Cardiac muscle cell (in vitro differentiated cells and primary cell): ENCODE data around the gene BRD7. TPM values are rescaled to one million over a fixed set of nuclear protein-coding genes. Genes with fewer than 3 reads are reported as not detected.

Experiments used
- DNase-seq, 2 donors: peaks; one replicate each; pipeline versions ENCODE4 v3.0.0 to v3.0.0-alpha.2; 2010 to 2017; ENCODE audit warnings: low read depth in 1 of 2, low spot score in 1 of 2
- H3K27ac ChIP-seq: fragments of 200-600 bp; sonication (generic); 2 replicates; pipeline ENCODE4 v1.5.1; 2016
- H3K27me3 ChIP-seq: fragments of 200-600 bp; sonication (generic); 2 replicates; pipeline ENCODE4 v1.6.0; 2016; ENCODE audit warnings: control low read depth
- H3K36me3 ChIP-seq: fragments of 200-600 bp; sonication (generic); 2 replicates; pipeline ENCODE4 v1.5.1; 2016; ENCODE audit warnings: control low read depth
- H3K4me1 ChIP-seq: fragments of 200-600 bp; sonication (generic); 2 replicates; pipeline ENCODE4 v1.8.1; 2017; ENCODE audit warnings: low read depth, mild to moderate bottlenecking, mixed run types
- H3K4me3 ChIP-seq: fragments of 200-600 bp; sonication (generic); 2 replicates; pipeline ENCODE4 v1.5.1; 2016; ENCODE audit warnings: mild to moderate bottlenecking
- H3K9me3 ChIP-seq: fragments of 200-600 bp; sonication (generic); 2 replicates; pipeline ENCODE4 v1.5.1; 2017; ENCODE audit warnings: low read depth, mild to moderate bottlenecking, control low read depth
- CTCF ChIP-seq: IDR thresholded peaks from 2 replicates; pipeline ENCODE4 v1.5.1; 2012; ENCODE audit warnings: low read depth, mild to moderate bottlenecking, low read length
- polyA plus RNA-seq: library from polyadenylated mRNA; unstranded; fragments of >200 nt; fragmentation: Nextera tagmentation; extraction: Ambion mirVana; gene quantifications from 2 replicates; pipeline ENCODE4 v1.2.1, GENCODE V29; 2016
- total RNA-seq: library from RNA; depleted of rRNA; stranded (reverse); fragments of >200 nt; gene quantifications from 2 replicates; pipeline ENCODE4 v1.2.3, GENCODE V29; 2016

The BRD7 gene
- total and polyA plus RNA-seq, 2 experiments from 2014 or later, result 80.1 to 89.2 TPM

- Histone ChIP-seq H3K9me3 (no peaks in the 10 kb centered on the region), H3K4me1 (no peaks in the 10 kb centered on the region)
These were observed 25.3 kb upstream of the BRD7 start for GRCh38 chr16:50393858-50394802.

GRCh38 chr16:50393416-50393815, 24.6 kb upstream of the BRD7 start:
- no peak for DNase-seq
- Histone ChIP-seq H3K4me3 (no peak overlapping the region), H3K9me3 (no peaks in the 10 kb centered on the region)

More at GRCh38 chr16:50393858-50394802, 25.3 kb upstream of the BRD7 start:
- no peak overlapping the region for H3K4me3 ChIP-seq
- TF ChIP-seq CTCF, result no peak
- H3K27ac ChIP-seq, result no peak overlapping the region
- DNase-seq, result no peak
- H3K27me3 ChIP-seq, result peaks cover 16% of the 10 kb centered on the region
- no peaks in the 10 kb centered on the region for H3K36me3 ChIP-seq

GRCh38 chr16:50390914-50391716, 22.3 kb upstream of the BRD7 start:
- H3K4me1 ChIP-seq, result no peaks in the 10 kb centered on the region
- H3K36me3 ChIP-seq, result no peaks in the 10 kb centered on the region
- no peak overlapping the region for H3K27ac ChIP-seq
- peak in 1 of 2 donors; percentile 27 for DNase-seq
- no peak for TF ChIP-seq CTCF
- H3K9me3 ChIP-seq, result no peaks in the 10 kb centered on the region
- no peak overlapping the region for H3K4me3 ChIP-seq
- peaks cover 36% of the 10 kb centered on the region for H3K27me3 ChIP-seq

More at GRCh38 chr16:50393416-50393815, 24.6 kb upstream of the BRD7 start:
- peaks cover 21% of the 10 kb centered on the region for H3K27me3 ChIP-seq
- no peak for TF ChIP-seq CTCF
- H3K27ac ChIP-seq, result no peak overlapping the region
- H3K36me3 ChIP-seq, result no peaks in the 10 kb centered on the region
- H3K4me1 ChIP-seq, result no peaks in the 10 kb centered on the region

- Histone ChIP-seq H3K9me3 (no peaks in the 10 kb centered on the region), H3K27me3 (peaks cover 41% of the 10 kb centered on the region), H3K27ac (no peak overlapping the region), H3K4me3 (no peak overlapping the region), H3K36me3 (no peaks in the 10 kb centered on the region), H3K4me1 (no peaks in the 10 kb centered on the region)
- no peak for DNase-seq
- TF ChIP-seq CTCF, result no peak
These were observed 21.6 kb upstream of the BRD7 start for GRCh38 chr16:50390371-50390771.

GRCh38 chr16:50389900-50390299, 21.1 kb upstream of the BRD7 start:
- no peaks in the 10 kb centered on the region for H3K36me3 ChIP-seq
- TF ChIP-seq CTCF, result no peak
- no peaks in the 10 kb centered on the region for H3K9me3 ChIP-seq
- DNase-seq, result no peak
- no peak overlapping the region for H3K27ac ChIP-seq
- peaks cover 45% of the 10 kb centered on the region for H3K27me3 ChIP-seq
- no peak overlapping the region for H3K4me3 ChIP-seq
- H3K4me1 ChIP-seq, result no peaks in the 10 kb centered on the region
